Tibial artery (tissue), 4 donors: ENCODE data around the gene INSC.
"Not testable (repeated sequence)": the region's sequence is repeated elsewhere in the genome, so short reads cannot be mapped to it uniquely, and the experiment has no call there.

Source experiments
- DNase-seq, 2 donors: peaks; one replicate each; pipeline ENCODE4 v3.0.0-alpha.2; 2019
- H3K27ac ChIP-seq, 2 donors: fragments of 200-600 bp; sonication (generic) in 1 of 2; 1 replicate in 1 of 2; 2 replicates in 1 of 2; pipeline ENCODE4 v1.5.1; 2018 to 2019; ENCODE audit warnings: mild to moderate bottlenecking in 1 of 2
- H3K27me3 ChIP-seq, 2 donors: fragments of 200-600 bp; sonication (generic) in 1 of 2; one replicate each; pipeline versions ENCODE4 v1.5.1 to v1.6.0; 2016 to 2019
- H3K36me3 ChIP-seq, 3 donors: fragments of 200-600 bp; sonication (generic) in 2 of 3; one replicate each; pipeline ENCODE4 v1.5.1; 2016 to 2019; ENCODE audit warnings: mild to moderate bottlenecking in 2 of 3
- H3K4me1 ChIP-seq, 4 donors: fragments of 200-600 bp; sonication (generic) in 2 of 4; 1 replicate in 3 of 4; 2 replicates in 1 of 4; pipeline ENCODE4 v1.5.1; 2016 to 2019
- H3K4me3 ChIP-seq, 2 donors: fragments of 200-600 bp; sonication (generic) in 1 of 2; 1 replicate in 1 of 2; 2 replicates in 1 of 2; pipeline ENCODE4 v1.5.1; 2018 to 2019; ENCODE audit warnings: mild to moderate bottlenecking in 2 of 2
- H3K9me3 ChIP-seq, 3 donors: fragments of 200-600 bp; sonication (generic) in 1 of 3; one replicate each; pipeline ENCODE4 v1.5.1; 2016 to 2019
- CTCF ChIP-seq, 2 experiments: fragments of 200-600 bp in 1 of 2; fragments of 450-650 bp in 1 of 2; IDR thresholded peaks; one replicate each; pipeline ENCODE4 v1.5.1; 2017 to 2019; ENCODE audit warnings: antibody characterized with exemption in 2 of 2, mild to moderate bottlenecking in 1 of 2, moderate library complexity in 1 of 2
- intact Hi-C: fragments of 100-400 bp; cut with DNase I; formaldehyde crosslinking; loops from one replicate; pipeline ENCODE4 v1.15.0; 2023; ENCODE audit warnings: low total_unique reads

Gene INSC

GRCh38 chr11:15114501-15115475 lies at the start of gene INSC:
Gene INSC (plus strand): TSS chr11:15114923. CDS start chr11:15149175, 34,252 bp downstream.
- H3K27ac ChIP-seq: peak within 1 kb of the TSS in 1 of 2 donors; percentile 12
- H3K4me3 ChIP-seq: peak within 1 kb of the TSS; percentile 45 to 59

GRCh38 chr11:15069751-15070150 lies 45.0 kb upstream of the INSC start:
- not testable (repeated sequence) for DNase-seq, H3K27ac ChIP-seq, H3K36me3 ChIP-seq, H3K4me3 ChIP-seq
- Histone ChIP-seq H3K27me3 (peaks cover 0 to 40% of the 10 kb centered on the region in 2 donors), H3K4me1 (peaks cover 0 to 19% (median 17%) of the 10 kb centered on the region in 4 donors), H3K9me3 (peaks cover 0 to 15% (median 0%) of the 10 kb centered on the region in 3 donors)
- intact Hi-C loops: loop anchor here (5.0 to 10.0 kb wide), 2 partner anchors 95 to 162 kb away; partner anchors contain the start of gene CALCA

More at GRCh38 chr11:15114501-15115475, at the start of gene INSC:
- Histone ChIP-seq H3K36me3 (no peaks in the 10 kb centered on the region), H3K4me1 (peaks cover 0 to 14% (median 13%) of the 10 kb centered on the region in 4 donors), H3K9me3 (no peaks in the 10 kb centered on the region), H3K27me3 (peaks cover 0 to 4% of the 10 kb centered on the region in 2 donors)
- no peak for DNase-seq
- intact Hi-C loops: loop anchor here (10.0 kb wide), 1 partner anchor 1500 kb away; no protein-coding TSS in a partner anchor
- no peak for TF ChIP-seq CTCF (IDR thresholded peaks at IDR 0.05)

- Histone ChIP-seq H3K4me1 (peaks cover 0 to 21% (median 18%) of the 10 kb centered on the region in 4 donors), H3K9me3 (peaks cover 0 to 15% (median 0%) of the 10 kb centered on the region in 3 donors), H3K36me3 (no peaks in the 10 kb centered on the region), H3K27ac (no peak overlapping the region), H3K27me3 (peaks cover 0 to 50% of the 10 kb centered on the region in 2 donors), H3K4me3 (no peak overlapping the region)
- no peak for TF ChIP-seq CTCF (IDR thresholded peaks at IDR 0.05)
- intact Hi-C loops: loop anchor here (5.0 to 10.0 kb wide), 2 partner anchors 97 to 164 kb away; partner anchors contain the start of gene CALCA
- no peak for DNase-seq
Measured at GRCh38 chr11:15071556-15072255, 43.0 kb upstream of the INSC start.

- peaks cover 0 to 50% of the 10 kb centered on the region in 2 donors for H3K27me3 ChIP-seq
- DNase-seq: no peak
- H3K27ac ChIP-seq: no peak overlapping the region
- no peaks in the 10 kb centered on the region for H3K36me3 ChIP-seq
- peaks cover 0 to 21% (median 18%) of the 10 kb centered on the region in 4 donors for H3K4me1 ChIP-seq
- TF ChIP-seq CTCF (IDR thresholded peaks at IDR 0.05): no peak
- peaks cover 0 to 15% (median 0%) of the 10 kb centered on the region in 3 donors for H3K9me3 ChIP-seq
- intact Hi-C loops: loop anchor here (5.0 to 10.0 kb wide), 2 partner anchors 98 to 165 kb away; partner anchors contain the start of gene CALCA
- no peak overlapping the region for H3K4me3 ChIP-seq
Measured at GRCh38 chr11:15072551-15073143, 42.1 kb upstream of the INSC start.

GRCh38 chr11:15073361-15074205 lies 41.1 kb upstream of the INSC start, which contains the start of gene CALCB:
Gene CALCB (plus strand): TSS chr11:15073593. CDS start chr11:15074719, 1,126 bp downstream.
- TF ChIP-seq CTCF (IDR thresholded peaks at IDR 0.05): no peak
- Histone ChIP-seq H3K27me3 (peaks cover 0 to 50% of the 10 kb centered on the region in 2 donors), H3K9me3 (peaks cover 0 to 13% (median 0%) of the 10 kb centered on the region in 3 donors), H3K27ac (no peak within 1 kb of the TSS), H3K4me3 (peak within 1 kb of the TSS; percentile 22 to 33), H3K36me3 (no peaks in the 10 kb centered on the region), H3K4me1 (peaks cover 0 to 21% (median 18%) of the 10 kb centered on the region in 4 donors)
- no peak for DNase-seq
- intact Hi-C loops: loop anchor here (5.0 to 10.0 kb wide), 2 partner anchors 99 to 166 kb away; partner anchors contain the start of gene CALCA
